HS-5 (cell line): ENCODE data around the gene CEP72.

ENCODE experiments used
- DNase-seq: peaks from one replicate; pipeline ENCODE4 v3.0.0-alpha.2; 2012; ENCODE audit warnings: low read depth

Gene CEP72

GRCh38 chr5:658103-658502, 46.0 kb downstream of the CEP72 start:
- no peak for DNase-seq

DNA sequence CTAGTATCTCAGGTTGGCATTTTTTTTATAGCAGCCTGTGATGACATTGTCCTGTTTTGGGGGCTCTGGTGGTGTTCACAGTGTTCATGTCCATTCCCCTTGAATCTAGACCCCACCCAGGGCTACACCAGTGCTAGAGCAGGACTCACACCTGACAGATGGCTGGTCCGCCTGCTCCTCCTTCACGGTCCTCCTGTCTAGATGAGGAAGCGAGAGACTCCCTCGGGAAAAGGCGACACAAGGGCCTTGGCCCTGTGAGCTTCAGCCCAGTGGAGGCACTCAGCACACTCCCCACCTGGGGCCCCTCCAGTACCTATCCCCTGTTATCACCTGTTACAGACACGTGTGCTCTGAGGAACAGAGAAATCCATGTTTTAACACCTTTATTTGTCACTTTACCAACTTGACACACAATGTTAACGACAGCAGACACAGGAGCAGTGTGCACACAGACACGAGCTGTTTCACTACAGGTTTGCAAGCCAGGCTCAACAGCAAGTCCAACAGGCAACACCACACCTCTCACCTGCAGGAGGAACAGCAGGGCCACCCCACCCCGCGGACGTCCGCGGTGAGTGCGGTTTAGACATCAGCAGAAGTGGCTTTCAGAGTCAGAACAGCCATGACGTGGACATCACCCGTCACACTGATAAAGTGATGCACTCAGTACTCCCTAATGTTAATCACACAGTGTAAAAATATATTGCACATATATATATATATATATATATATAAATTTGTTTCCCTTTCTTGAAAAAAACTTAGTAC, 47.5 kb downstream of the CEP72 start:
- DNase-seq, result no peak

DNA sequence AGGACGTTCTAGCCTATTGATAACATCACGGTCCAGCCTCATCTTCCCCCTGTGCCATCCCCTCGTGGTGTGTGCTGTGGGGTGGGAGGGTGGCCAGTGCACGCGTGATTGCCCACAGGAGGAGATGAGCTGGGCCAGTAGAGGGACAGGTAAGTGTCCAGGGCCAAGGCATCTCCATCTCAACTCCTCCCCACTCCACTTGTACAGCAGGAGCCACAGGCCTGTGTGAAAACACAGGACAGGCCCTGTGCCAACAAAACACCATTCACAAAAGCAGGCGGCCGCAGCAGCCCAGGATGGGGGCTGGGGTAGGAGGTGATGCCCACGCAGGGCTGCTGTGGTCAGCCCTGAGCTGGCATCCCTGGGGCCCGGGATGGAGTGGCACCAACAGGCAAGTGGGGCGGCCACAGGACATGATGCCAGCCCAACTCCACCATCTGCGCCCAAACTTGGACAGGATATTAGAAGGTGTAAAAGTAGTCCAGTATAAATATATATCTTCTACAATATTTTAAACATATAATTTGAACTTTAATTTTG, 48.4 kb downstream of the CEP72 start:
- DNase-seq, result no peak

DNA sequence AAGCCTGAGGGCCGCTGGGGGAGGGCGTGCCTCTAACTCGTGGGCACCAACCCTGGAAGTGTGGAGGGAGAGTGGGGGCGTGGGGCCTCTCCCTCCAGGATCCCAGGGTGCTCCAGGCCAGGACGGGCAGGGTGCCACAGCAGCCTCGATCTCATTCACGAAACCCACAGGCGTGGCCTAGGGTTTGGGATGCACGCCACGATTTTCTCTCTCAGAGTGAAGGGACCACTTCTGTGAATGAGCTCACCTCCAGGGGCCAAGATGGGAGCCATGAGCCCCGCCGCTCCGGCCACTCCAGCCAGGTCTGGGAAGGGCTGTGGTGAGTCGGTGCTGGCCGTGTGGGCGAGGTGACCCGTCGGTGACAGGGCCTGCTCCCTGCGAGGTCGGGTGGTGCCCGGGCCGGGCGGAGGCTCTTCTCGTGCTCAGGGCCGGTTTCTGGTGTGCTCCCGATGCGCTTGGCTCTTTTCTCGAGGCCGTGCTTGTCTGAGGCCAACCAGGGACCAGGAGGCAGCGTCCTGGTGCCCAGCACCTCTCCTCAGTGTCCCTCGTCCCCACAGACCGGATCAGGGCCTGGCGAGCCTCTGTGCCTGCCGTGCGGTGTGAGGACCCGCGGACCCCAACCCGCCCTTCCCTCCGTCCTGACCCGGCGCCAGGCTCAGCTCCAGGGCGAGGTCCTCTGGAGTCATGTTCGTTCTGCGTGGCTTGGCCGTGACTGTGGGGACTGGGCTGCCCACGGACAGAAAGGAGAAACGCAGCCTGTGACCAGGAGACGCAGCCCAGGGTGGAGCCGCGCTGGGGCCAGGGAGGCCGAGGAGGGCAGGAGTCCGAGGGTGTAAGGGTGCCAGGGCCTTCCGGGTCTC, 50.0 kb downstream of the CEP72 start:
- no peak for DNase-seq

- DNase-seq, result no peak
Observed at GRCh38 chr5:662751-663435, 50.8 kb downstream of the CEP72 start.

DNA sequence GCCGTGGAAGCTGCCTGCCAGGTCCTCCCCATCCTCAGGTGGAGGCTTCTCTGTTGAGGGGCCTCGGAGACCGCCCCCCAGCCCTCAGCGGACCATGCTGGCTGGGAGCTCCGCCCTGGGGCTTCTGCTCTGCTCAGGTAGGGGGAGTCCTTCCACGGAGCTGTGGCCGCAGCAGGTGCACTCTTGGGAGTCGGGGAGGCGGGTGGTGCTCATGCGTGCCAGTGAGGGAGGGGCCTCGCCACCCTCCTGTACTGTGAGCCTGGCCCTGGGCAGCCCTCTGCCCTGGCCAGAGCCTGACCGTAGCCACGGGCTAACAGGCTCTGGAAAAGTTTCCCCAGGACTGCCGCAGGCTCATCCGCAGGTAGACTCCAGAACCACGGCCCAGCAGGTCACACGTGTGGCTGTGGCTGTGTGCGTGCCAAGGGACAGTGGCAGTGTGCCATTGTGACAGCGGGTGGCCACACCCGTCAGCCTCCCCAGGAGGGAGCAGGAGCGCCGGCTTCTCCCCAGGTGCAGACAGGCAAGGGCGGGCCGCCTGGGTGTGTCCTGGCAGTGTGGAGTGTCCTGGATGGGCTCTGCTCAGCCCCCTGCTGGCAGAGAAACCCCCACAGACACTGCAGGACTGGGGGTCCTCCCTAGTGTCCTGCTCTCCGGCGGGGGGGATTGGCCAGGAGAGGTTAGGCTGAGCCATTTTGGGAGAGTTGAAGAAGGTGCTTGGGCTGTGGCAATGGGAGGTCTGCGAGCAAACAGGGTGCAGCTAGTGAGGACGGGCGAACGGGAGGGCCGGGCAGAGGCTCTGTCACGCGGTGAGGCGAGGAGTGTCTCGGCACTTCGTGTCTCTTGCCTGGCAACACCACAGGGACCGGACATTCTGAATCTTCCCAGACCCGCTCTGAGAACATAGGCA, 51.5 kb downstream of the CEP72 start:
- no peak for DNase-seq

- DNase-seq, result no peak
Observed at GRCh38 chr5:664343-664993, 52.3 kb downstream of the CEP72 start.

- DNase-seq, result no peak
Observed at GRCh38 chr5:664994-665360, 52.8 kb downstream of the CEP72 start.

DNA sequence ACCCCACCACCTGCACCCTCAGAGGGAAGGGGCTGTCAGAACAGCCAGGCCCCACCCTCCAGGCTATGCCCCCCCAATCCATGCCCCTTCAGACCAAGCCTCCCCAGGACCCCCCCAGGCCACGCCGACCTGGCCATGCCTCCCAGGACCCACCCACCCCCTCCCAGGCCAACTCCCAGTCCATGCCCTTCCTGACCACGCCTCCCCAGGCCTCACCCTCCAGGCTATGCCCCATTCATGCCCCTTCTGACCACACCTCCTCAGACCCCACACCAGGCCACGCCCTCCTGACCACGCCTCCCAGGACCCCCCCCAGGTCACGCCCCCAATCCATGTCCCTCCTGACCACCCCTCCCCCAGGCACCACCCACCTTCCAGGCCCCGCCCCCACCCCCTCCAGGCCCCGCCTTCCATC, 53.4 kb downstream of the CEP72 start:
- no peak for DNase-seq

- DNase-seq, result no peak
Observed at GRCh38 chr5:665956-666711, 54.0 kb downstream of the CEP72 start.

GRCh38 chr5:666816-667498, 54.8 kb downstream of the CEP72 start:
- DNase-seq, result no peak

- DNase-seq, result no peak
Observed at GRCh38 chr5:668283-668995, 56.3 kb downstream of the CEP72 start.

DNA sequence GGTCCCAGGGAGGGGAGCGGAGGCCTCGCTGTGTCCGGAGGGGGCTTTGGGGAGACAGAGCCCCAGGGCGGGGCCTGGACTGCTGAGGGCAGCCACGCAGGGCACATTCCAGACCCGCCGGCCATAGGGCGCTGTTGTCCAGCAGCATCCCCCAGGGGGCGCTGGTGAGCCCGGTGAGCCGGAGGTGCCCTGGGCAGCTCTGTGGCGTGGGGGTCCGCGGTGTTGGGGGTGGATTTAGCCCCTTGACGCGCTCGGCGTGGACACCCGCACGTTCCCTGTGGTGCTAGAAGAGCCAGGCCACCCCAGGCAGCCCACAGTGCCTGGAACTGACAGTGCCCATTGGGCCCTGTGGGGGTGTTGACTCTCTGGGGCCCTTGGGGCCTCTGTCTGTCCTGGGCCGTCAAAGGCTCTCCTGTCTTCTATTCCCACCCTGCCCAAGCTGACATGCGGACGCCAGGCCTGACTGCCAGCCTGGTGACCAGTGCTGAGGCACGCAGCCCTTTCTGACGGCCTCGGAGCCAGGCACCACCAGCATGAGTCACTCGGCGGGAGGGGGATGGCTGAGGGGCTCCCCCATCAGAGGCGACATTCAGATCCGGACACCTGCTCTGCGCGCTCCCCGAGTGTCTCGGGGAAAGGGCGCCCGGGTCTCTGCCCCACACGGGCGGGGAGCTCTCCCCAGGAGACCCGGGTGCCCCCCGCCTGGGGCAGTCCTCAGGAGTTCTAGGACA, 57.1 kb downstream of the CEP72 start:
- no peak for DNase-seq

DNA sequence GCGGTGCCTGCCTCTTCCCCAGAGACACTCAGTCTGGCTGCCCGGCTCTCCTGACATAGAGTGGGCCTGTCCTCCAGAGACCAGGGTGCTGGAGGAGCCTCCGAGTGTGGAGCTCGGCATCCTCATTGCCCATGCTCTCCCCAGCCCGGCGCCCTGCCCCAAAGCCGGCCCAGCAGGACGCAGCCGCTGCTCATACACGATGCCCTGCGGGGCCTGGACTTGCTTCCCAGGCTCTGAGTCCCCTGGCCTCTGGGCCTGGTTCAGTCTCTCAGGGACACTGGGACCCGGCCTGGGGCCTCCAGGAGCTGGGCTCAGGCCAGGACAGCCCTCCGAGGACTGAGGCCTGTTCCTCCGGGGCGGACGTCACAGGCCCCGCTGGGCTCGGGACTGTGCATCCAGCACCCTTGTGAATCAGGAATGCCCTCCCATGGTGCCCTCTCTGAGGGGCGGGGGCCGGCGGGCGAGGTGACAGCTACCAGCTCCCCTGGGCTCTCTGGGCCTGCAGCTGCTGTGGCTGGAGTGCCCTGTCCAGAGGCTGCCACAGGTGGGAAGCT, 57.8 kb downstream of the CEP72 start:
- no peak for DNase-seq

DNA sequence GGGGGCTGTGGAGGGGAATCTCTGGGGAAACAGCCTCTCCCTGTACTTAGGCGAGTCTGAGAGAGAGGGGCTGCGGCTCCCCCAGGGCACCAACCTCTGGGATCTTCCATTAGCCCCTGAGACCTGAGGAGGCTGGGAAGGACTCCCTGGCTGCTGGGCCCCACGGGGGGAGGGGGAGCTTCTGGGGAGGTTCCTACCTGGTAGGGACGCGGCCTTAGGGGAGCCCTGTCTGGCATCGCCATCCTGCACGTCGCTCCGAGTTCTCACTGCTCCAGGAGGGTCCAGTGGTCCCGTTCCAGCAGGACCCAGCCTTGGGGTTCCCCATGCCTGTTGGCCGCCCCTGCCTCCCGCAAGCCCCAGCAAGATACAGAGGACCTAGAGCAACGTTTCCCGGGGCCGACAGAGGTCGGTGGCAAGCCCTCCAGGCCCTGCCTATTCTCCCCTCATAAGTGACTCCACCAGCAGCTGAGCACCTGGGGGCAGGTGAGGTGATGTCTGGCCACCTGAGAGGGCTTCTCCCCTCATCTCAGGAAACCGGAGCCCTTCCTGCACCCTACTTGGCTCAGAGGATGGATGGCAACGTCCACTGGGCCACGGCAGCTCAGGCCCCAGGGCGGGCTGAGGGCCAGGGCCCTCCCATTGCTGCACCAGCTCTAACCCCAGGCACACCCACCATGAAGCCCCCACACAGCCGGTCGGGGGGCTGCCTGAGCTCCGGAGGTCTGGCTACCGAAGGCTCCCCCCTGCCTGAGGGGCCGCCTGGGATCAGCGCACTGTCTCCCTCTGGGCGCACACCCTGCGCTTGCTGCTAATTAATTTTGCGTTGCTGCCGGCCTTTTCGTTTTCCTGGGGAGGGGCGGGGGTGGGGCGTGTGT, 58.5 kb downstream of the CEP72 start:
- no peak for DNase-seq

- DNase-seq, result no peak
Observed at GRCh38 chr5:671459-672328, 59.6 kb downstream of the CEP72 start.
